GM21360 (cell line): ENCODE results near the gene GABRB1.

Experiments used
- ATAC-seq: cut with Tn5 transposase; IDR thresholded peaks from one replicate; pipeline ENCODE4 v1.9.1; 2021; ENCODE audit warnings: mild to moderate bottlenecking, moderate library complexity; ENCODE audit not compliant: unreplicated experiment

The GABRB1 gene

GRCh38 chr4:47110546-47111132 lies 79.3 kb downstream of the GABRB1 start:
- no peak for ATAC-seq

- no peak for ATAC-seq
Measured at GRCh38 chr4:47118192-47118929, 87.0 kb downstream of the GABRB1 start.

GRCh38 chr4:47120783-47121182 lies 89.4 kb downstream of the GABRB1 start:
- no peak for ATAC-seq

- ATAC-seq, result peak; percentile 95
Measured at GRCh38 chr4:47122592-47123291, 91.4 kb downstream of the GABRB1 start.

- no peak for ATAC-seq
Measured at GRCh38 chr4:47128991-47129390, 97.6 kb downstream of the GABRB1 start.

- ATAC-seq, result no peak
Measured at GRCh38 chr4:47135210-47135609, 103.8 kb downstream of the GABRB1 start.

- ATAC-seq, result no peak
Measured at GRCh38 chr4:47143261-47143660, 111.9 kb downstream of the GABRB1 start.

- ATAC-seq, result peak; percentile 99
Measured at GRCh38 chr4:47145630-47146029, 114.3 kb downstream of the GABRB1 start.

- ATAC-seq, result no peak
Measured at GRCh38 chr4:47154816-47155370, 123.5 kb downstream of the GABRB1 start.

- no peak for ATAC-seq
Measured at GRCh38 chr4:47155919-47156318, 124.6 kb downstream of the GABRB1 start.

- no peak for ATAC-seq
Measured at GRCh38 chr4:47160095-47160494, 128.7 kb downstream of the GABRB1 start.

GRCh38 chr4:47167081-47168035 lies 136.0 kb downstream of the GABRB1 start:
- ATAC-seq, result no peak

- no peak for ATAC-seq
Measured at GRCh38 chr4:47184083-47184482, 152.7 kb downstream of the GABRB1 start.

GRCh38 chr4:47185761-47186160 lies 154.4 kb downstream of the GABRB1 start:
- no peak for ATAC-seq

GRCh38 chr4:47187608-47188007 lies 156.2 kb downstream of the GABRB1 start:
- no peak for ATAC-seq

GRCh38 chr4:47193179-47193578 lies 161.8 kb downstream of the GABRB1 start:
- no peak for ATAC-seq

- ATAC-seq, result no peak
Measured at GRCh38 chr4:47194036-47194737, 162.8 kb downstream of the GABRB1 start.

GRCh38 chr4:47195706-47196105 lies 164.3 kb downstream of the GABRB1 start:
- ATAC-seq, result no peak

- no peak for ATAC-seq
Measured at GRCh38 chr4:47198791-47199190, 167.4 kb downstream of the GABRB1 start.

- no peak for ATAC-seq
Measured at GRCh38 chr4:47203593-47203992, 172.2 kb downstream of the GABRB1 start.
